Keratinocyte (primary cell): Measurements from ENCODE around the gene SIX1. TPM values are rescaled to one million over a fixed set of nuclear protein-coding genes. Genes with fewer than 3 reads are reported as not detected.

Experiments
- DNase-seq: peaks from one replicate; pipeline ENCODE4 v3.0.0-alpha.2; 2011; ENCODE audit warnings: low read depth, missing footprints, low spot score
- FAIRE-seq: peaks from 2 replicates; lab custom pipeline; 2011; peaks lifted over from hg19 to GRCh38; lab: Jason Lieb, UNC
- H2AFZ ChIP-seq: 2 replicates; pipeline ENCODE4 v1.6.0; 2012; ENCODE audit warnings: low read length, control low read depth, inconsistent platforms; ENCODE audit not compliant: control insufficient read depth
- H3K27ac ChIP-seq: 2 replicates; pipeline ENCODE4 v1.5.1; 2011; ENCODE audit warnings: low read length; ENCODE audit not compliant: control insufficient read depth, insufficient read depth
- H3K27me3 ChIP-seq: 3 replicates; pipeline ENCODE4 v1.6.0; 2011; ENCODE audit warnings: low read length; ENCODE audit not compliant: control insufficient read depth, insufficient read depth; ENCODE audit errors: extremely low read depth
- H3K36me3 ChIP-seq, 2 experiments: 2 replicates in 1 of 2; 3 replicates in 1 of 2; pipeline ENCODE4 v1.5.1; 2011; ENCODE audit warnings: low read length in 2 of 2, mild to moderate bottlenecking in 1 of 2; ENCODE audit not compliant: control insufficient read depth in 2 of 2, insufficient read depth in 2 of 2; ENCODE audit errors: extremely low read depth in 1 of 2
- H3K4me1 ChIP-seq: 3 replicates; pipeline ENCODE4 v1.5.1; 2011; ENCODE audit warnings: low read length; ENCODE audit not compliant: control insufficient read depth, insufficient read depth; ENCODE audit errors: extremely low read depth
- H3K4me2 ChIP-seq: 3 replicates; pipeline ENCODE4 v1.6.0; 2011; ENCODE audit warnings: low read depth, low read length; ENCODE audit not compliant: control insufficient read depth, insufficient read depth; ENCODE audit errors: extremely low read depth
- H3K4me3 ChIP-seq, 3 experiments: fragments of 200-600 bp in 1 of 3; sonication (generic) in 1 of 3; 2 replicates in 2 of 3; 3 replicates in 1 of 3; pipeline ENCODE4 v1.5.1; 2011 to 2016; ENCODE audit warnings: low read length in 3 of 3, mild to moderate bottlenecking in 3 of 3, control low read depth in 2 of 3, inconsistent platforms in 1 of 3, low read depth in 1 of 3, mixed read lengths in 1 of 3, mixed run types in 1 of 3, moderate library complexity in 1 of 3; ENCODE audit not compliant: control insufficient read depth in 2 of 3, insufficient read depth in 2 of 3; ENCODE audit errors: extremely low read depth in 1 of 3
- H3K79me2 ChIP-seq: 2 replicates; pipeline ENCODE4 v1.6.0; 2012; ENCODE audit warnings: low read length; ENCODE audit not compliant: control insufficient read depth, insufficient read depth
- H3K9ac ChIP-seq: 3 replicates; pipeline ENCODE4 v1.6.0; 2011; ENCODE audit warnings: low read length; ENCODE audit not compliant: control insufficient read depth, insufficient read depth; ENCODE audit errors: extremely low read depth
- H3K9me1 ChIP-seq: 3 replicates; pipeline ENCODE4 v1.6.0; 2011; ENCODE audit warnings: low read length; ENCODE audit not compliant: control insufficient read depth, insufficient read depth; ENCODE audit errors: extremely low read depth
- H3K9me3 ChIP-seq: 2 replicates; pipeline ENCODE4 v1.5.1; 2012; ENCODE audit warnings: low read depth, low read length; ENCODE audit not compliant: control insufficient read depth
- H4K20me1 ChIP-seq: 3 replicates; pipeline ENCODE4 v1.6.0; 2011; ENCODE audit warnings: low read length; ENCODE audit not compliant: control insufficient read depth, insufficient read depth; ENCODE audit errors: extremely low read depth
- CTCF ChIP-seq, 3 experiments: IDR thresholded peaks in 1 of 3; conservative IDR thresholded peaks in 1 of 3; optimal IDR thresholded peaks in 1 of 3; 2 replicates in 2 of 3; 3 replicates in 1 of 3; pipeline versions ENCODE3 to v1.5.1; 2011; ENCODE audit warnings: low read length in 3 of 3, mild to moderate bottlenecking in 3 of 3, moderate library complexity in 2 of 3, control low read depth in 1 of 3, inconsistent platforms in 1 of 3; ENCODE audit not compliant: insufficient read depth in 2 of 3; ENCODE audit errors: extremely low read depth in 1 of 3
- EZH2 ChIP-seq: IDR thresholded peaks from one replicate; pipeline ENCODE4 v1.6.1; 2012; ENCODE audit warnings: inconsistent platforms, mild to moderate bottlenecking, low read length, moderate library complexity
- dilution Hi-C: fragments of 300-500 bp; cut with MboI; formaldehyde crosslinking; loops from one replicate; pipeline ENCODE4 v1.7.0; 2020; ENCODE audit warnings: low sequenced_read_pairs; ENCODE audit not compliant: extremely low pct_ligation_motif_present
- polyA minus RNA-seq, 3 experiments: library from RNA; depleted of rRNA, polyadenylated mRNA; stranded (reverse); fragments of >200 nt; gene quantifications; 1 replicate in 1 of 3; 2 replicates in 1 of 3; 3 replicates in 1 of 3; pipeline ENCODE4 v1.2.3, GENCODE V29; 2011
- polyA plus RNA-seq, 5 experiments: library from polyadenylated mRNA; depleted of rRNA in 3 of 5; stranded (reverse) in 3 of 5; stranded (forward) in 1 of 5; unstranded in 1 of 5; fragments of >200 nt; gene quantifications; 1 replicate in 1 of 5; 2 replicates in 3 of 5; 3 replicates in 1 of 5; pipeline versions ENCODE4 v1.2.1 to v1.2.3, GENCODE V29; 2011 to 2012; ENCODE audit warnings: missing spikeins in 2 of 5, low read depth in 1 of 5, low replicate concordance in 1 of 5

The SIX1 gene
- 0.01 to 0.04 TPM in 2 of 3 replicates, not detected in the other for polyA plus RNA-seq
- polyA plus RNA-seq (2011; ENCODE audit: low read depth) = not detected
- polyA plus RNA-seq (2011; cell fraction: cytosol; rRNA removed) = 0.04 TPM in 1 of 2 replicates, not detected in the other
- not detected in 2 replicates for polyA plus RNA-seq (2011; cell fraction: nucleus; rRNA removed)
- polyA plus RNA-seq (2012; ENCODE audit: low replicate concordance) = 0.05 TPM in 1 of 2 replicates, not detected in the other
- polyA minus RNA-seq = not detected in 3 replicates
- polyA minus RNA-seq (2011; cell fraction: cytosol; rRNA and poly(A)+ RNA removed) = not detected
- not detected in 2 replicates for polyA minus RNA-seq (2011; cell fraction: nucleus; rRNA and poly(A)+ RNA removed)

GRCh38 chr14:60648934-60649874 lies at the start of gene SIX1:
Gene SIX1 (minus strand): TSS chr14:60649477. CDS start chr14:60649189, 288 bp downstream.
- Histone ChIP-seq H3K4me3 (peak within 1 kb of the TSS; percentile 36 to 60 (median 56)), H3K36me3 (no peaks in the 10 kb centered on the region), H3K9me1 (no peaks in the 10 kb centered on the region), H3K4me1 (peaks cover 14% of the 10 kb centered on the region), H3K27me3 (peaks cover 97% of the 10 kb centered on the region), H3K9me3 (no peaks in the 10 kb centered on the region), H3K4me2 (peak within 1 kb of the TSS; percentile 90), H3K9ac (no peak within 1 kb of the TSS), H3K27ac (no peak within 1 kb of the TSS), H4K20me1 (peaks cover 3% of the 10 kb centered on the region), H3K79me2 (no peaks in the 10 kb centered on the region), H2AFZ (peak within 1 kb of the TSS; percentile 72)
- TF ChIP-seq EZH2 (peak; percentile 33), CTCF (optimal IDR thresholded peaks at IDR 0.05 in 1 of 3, IDR thresholded peaks at IDR 0.05 in 1 of 3, conservative IDR thresholded peaks at IDR 0.05 in 1 of 3; ENCODE audit: extremely low read depth in 1 of 3, insufficient read depth in 2 of 3, low read length in 3 of 3) (no peak)
- FAIRE-seq (no peak), DNase-seq (no peak)
- dilution Hi-C loops = loop anchor here (25.0 kb wide), 1 partner anchor 563 kb away; no protein-coding TSS in a partner anchor

GRCh38 chr14:60695327-60695726 lies 46.0 kb upstream of the SIX1 start:
- Histone ChIP-seq H3K27ac (no peak overlapping the region), H2AFZ (no peak overlapping the region), H3K9me1 (no peaks in the 10 kb centered on the region), H4K20me1 (no peaks in the 10 kb centered on the region), H3K9me3 (no peaks in the 10 kb centered on the region), H3K36me3 (no peaks in the 10 kb centered on the region), H3K9ac (no peak overlapping the region), H3K4me3 (no peak overlapping the region), H3K4me2 (no peak overlapping the region), H3K27me3 (no peaks in the 10 kb centered on the region), H3K4me1 (no peaks in the 10 kb centered on the region), H3K79me2 (no peaks in the 10 kb centered on the region)
- DNase-seq = no peak
- no peak for TF ChIP-seq EZH2
- no peak for TF ChIP-seq CTCF (optimal IDR thresholded peaks at IDR 0.05 in 1 of 3, IDR thresholded peaks at IDR 0.05 in 1 of 3, conservative IDR thresholded peaks at IDR 0.05 in 1 of 3; ENCODE audit: extremely low read depth in 1 of 3, insufficient read depth in 2 of 3, low read length in 3 of 3)
- FAIRE-seq = no peak
- dilution Hi-C loops = no loop called here
